ENCODE results near the gene METTL22. TPM values are rescaled to one million over a fixed set of nuclear protein-coding genes. Genes with fewer than 3 reads are reported as not detected.
A peak's percentile ranks its signal among the peaks of the same experiment; 100 is the strongest.

Gene METTL22
- total and polyA plus RNA-seq, 7 experiments from 2014 or later, result 16.6 to 59.4 (median 37.6) TPM

GRCh38 chr16:8591451-8591850 lies 30.0 kb upstream of the METTL22 start:
- CTCF ChIA-PET, result no interaction called here
- no peak for DNase-seq
- Histone ChIP-seq H3K4me3 (ENCODE audit: low read length) (no peak overlapping the region), H3K4me1 (ENCODE audit: control insufficient read depth in 2 of 2, insufficient read depth in 2 of 2, low read length in 2 of 2) (no peaks in the 10 kb centered on the region), H3K27ac (ENCODE audit: low read depth, low read length) (no peak overlapping the region), H3K27me3 (ENCODE audit: control insufficient read depth in 2 of 2, insufficient read depth in 2 of 2, low read length in 2 of 2) (peaks cover 0 to 17% of the 10 kb centered on the region in 2 donors), H3K9me3 (ENCODE audit: control insufficient read depth in 2 of 3, low read length in 3 of 3) (no peaks in the 10 kb centered on the region), H3K36me3 (ENCODE audit: control insufficient read depth in 2 of 3, insufficient read depth in 3 of 3, low read length in 3 of 3) (no peaks in the 10 kb centered on the region)
- POLR2A ChIA-PET, result no interaction called here
- Mint-ChIP-seq H3K4me3 (no peak overlapping the region), H3K36me3 (peaks cover 0 to 5% (median 0%) of the 10 kb centered on the region in 5 donors), H3K4me1 (peaks cover 0 to 7% (median 5%) of the 10 kb centered on the region in 7 donors), H3K27me3 (peaks cover 27 to 36% (median 32%) of the 10 kb centered on the region in 5 donors), H3K9me3 (peaks cover 0 to 4% (median 0%) of the 10 kb centered on the region in 11 donors), H3K27ac (no peak overlapping the region)
- intact Hi-C loops (cut with micrococcal nuclease), result no loop called here
- no peak for ATAC-seq

DNA sequence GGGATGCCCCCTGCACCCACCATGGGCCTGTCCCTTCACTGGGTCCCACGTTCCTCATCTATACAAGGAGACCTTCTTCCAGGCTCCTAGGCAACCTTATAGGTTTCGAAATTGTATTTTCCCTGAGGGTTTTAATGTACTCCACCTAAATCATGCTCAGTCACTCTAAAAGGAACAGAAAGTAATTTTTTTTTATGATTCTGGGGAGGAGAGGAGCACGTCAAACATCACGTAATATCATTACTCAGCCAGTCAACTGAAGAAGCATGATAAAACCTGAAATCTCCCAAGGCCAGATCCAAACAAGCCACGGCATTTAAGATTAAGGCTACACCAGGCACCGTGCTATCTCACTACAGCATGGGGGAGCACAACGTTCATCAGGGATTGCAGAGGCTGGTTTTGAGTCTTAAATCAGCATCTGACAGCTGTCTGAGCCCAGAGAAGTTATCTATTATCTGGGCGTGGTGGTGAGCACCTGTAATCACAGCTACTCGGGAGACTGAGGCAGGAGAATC lies 27.3 kb upstream of the METTL22 start:
- DNase-seq, result no peak

GRCh38 chr16:8595783-8596182 lies 25.7 kb upstream of the METTL22 start:
- Histone ChIP-seq H3K27ac (ENCODE audit: low read depth, low read length) (no peak overlapping the region), H3K36me3 (ENCODE audit: control insufficient read depth in 2 of 3, insufficient read depth in 3 of 3, low read length in 3 of 3) (no peaks in the 10 kb centered on the region), H3K9me3 (ENCODE audit: control insufficient read depth in 2 of 3, low read length in 3 of 3) (no peaks in the 10 kb centered on the region), H3K4me1 (ENCODE audit: control insufficient read depth in 2 of 2, insufficient read depth in 2 of 2, low read length in 2 of 2) (no peaks in the 10 kb centered on the region), H3K4me3 (ENCODE audit: low read length) (no peak overlapping the region), H3K27me3 (ENCODE audit: control insufficient read depth in 2 of 2, insufficient read depth in 2 of 2, low read length in 2 of 2) (peaks cover 0 to 5% of the 10 kb centered on the region in 2 donors)
- intact Hi-C loops (cut with micrococcal nuclease), result no loop called here
- CTCF ChIA-PET, result no interaction called here
- Mint-ChIP-seq H3K27ac (no peak overlapping the region), H3K9me3 (peaks cover 0 to 4% (median 0%) of the 10 kb centered on the region in 11 donors), H3K36me3 (peaks cover 0 to 5% (median 0%) of the 10 kb centered on the region in 5 donors), H3K4me3 (no peak overlapping the region), H3K27me3 (peaks cover 0 to 14% (median 4%) of the 10 kb centered on the region in 5 donors), H3K4me1 (no peaks in the 10 kb centered on the region)
- ATAC-seq (no peak), DNase-seq (no peak)
- POLR2A ChIA-PET, result no interaction called here

More for the DNA sequence above, 27.3 kb upstream of the METTL22 start:
- Histone ChIP-seq H3K36me3 (ENCODE audit: control insufficient read depth in 2 of 3, insufficient read depth in 3 of 3, low read length in 3 of 3) (no peaks in the 10 kb centered on the region), H3K9me3 (ENCODE audit: control insufficient read depth in 2 of 3, low read length in 3 of 3) (no peaks in the 10 kb centered on the region), H3K27ac (ENCODE audit: low read depth, low read length) (no peak overlapping the region), H3K4me1 (ENCODE audit: control insufficient read depth in 2 of 2, insufficient read depth in 2 of 2, low read length in 2 of 2) (no peaks in the 10 kb centered on the region), H3K4me3 (ENCODE audit: low read length) (no peak overlapping the region), H3K27me3 (ENCODE audit: control insufficient read depth in 2 of 2, insufficient read depth in 2 of 2, low read length in 2 of 2) (peaks cover 0 to 10% of the 10 kb centered on the region in 2 donors)
- peak; percentile 26 for ATAC-seq
- no peak overlapping the region for H3K4me3 Mint-ChIP-seq
- peaks cover 5 to 18% (median 7%) of the 10 kb centered on the region in 5 donors for H3K27me3 Mint-ChIP-seq
- POLR2A ChIA-PET, result no interaction called here
- intact Hi-C loops (cut with micrococcal nuclease), result no loop called here
- peaks cover 0 to 7% (median 0%) of the 10 kb centered on the region in 11 donors for H3K9me3 Mint-ChIP-seq
- H3K4me1 Mint-ChIP-seq, result peaks cover 0 to 5% (median 0%) of the 10 kb centered on the region in 7 donors
- no peak overlapping the region for H3K27ac Mint-ChIP-seq
- CTCF ChIA-PET, result no interaction called here
- H3K36me3 Mint-ChIP-seq, result peaks cover 0 to 5% (median 0%) of the 10 kb centered on the region in 5 donors

DNA sequence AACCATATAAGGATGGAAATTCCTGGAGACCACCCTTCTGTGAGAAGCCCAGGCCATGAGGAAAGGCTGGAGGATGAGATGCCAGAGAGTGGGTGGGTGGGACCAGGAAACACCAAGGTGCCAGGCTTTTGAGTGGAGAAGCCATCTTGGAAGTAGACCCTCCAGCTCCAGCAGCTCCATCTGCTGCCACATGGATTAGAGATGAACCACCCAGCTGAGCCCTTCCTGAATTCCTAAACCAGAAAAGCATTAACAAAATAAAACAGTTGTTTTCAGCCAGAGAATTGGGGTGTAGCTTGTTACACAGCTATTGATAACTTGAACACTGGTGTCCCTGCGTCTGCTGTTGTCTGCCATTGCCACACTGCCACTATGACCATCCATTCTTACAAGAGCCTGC lies 24.9 kb upstream of the METTL22 start:
- H3K9me3 Mint-ChIP-seq, result peaks cover 0 to 4% (median 0%) of the 10 kb centered on the region in 11 donors
- no peak overlapping the region for H3K27ac Mint-ChIP-seq
- H3K4me1 Mint-ChIP-seq, result no peaks in the 10 kb centered on the region
- Histone ChIP-seq H3K27ac (ENCODE audit: low read depth, low read length) (no peak overlapping the region), H3K9me3 (ENCODE audit: control insufficient read depth in 2 of 3, low read length in 3 of 3) (no peaks in the 10 kb centered on the region), H3K4me3 (ENCODE audit: low read length) (no peak overlapping the region), H3K4me1 (ENCODE audit: control insufficient read depth in 2 of 2, insufficient read depth in 2 of 2, low read length in 2 of 2) (no peaks in the 10 kb centered on the region), H3K36me3 (ENCODE audit: control insufficient read depth in 2 of 3, insufficient read depth in 3 of 3, low read length in 3 of 3) (no peaks in the 10 kb centered on the region), H3K27me3 (ENCODE audit: control insufficient read depth in 2 of 2, insufficient read depth in 2 of 2, low read length in 2 of 2) (peaks cover 0 to 4% of the 10 kb centered on the region in 2 donors)
- ATAC-seq (no peak), DNase-seq (no peak)
- ChIA-PET POLR2A (no interaction called here), CTCF (no interaction called here)
- H3K4me3 Mint-ChIP-seq, result no peak overlapping the region
- peaks cover 0 to 5% (median 0%) of the 10 kb centered on the region in 5 donors for H3K36me3 Mint-ChIP-seq
- peaks cover 0 to 19% (median 5%) of the 10 kb centered on the region in 5 donors for H3K27me3 Mint-ChIP-seq
- intact Hi-C loops (cut with micrococcal nuclease), result no loop called here

DNA sequence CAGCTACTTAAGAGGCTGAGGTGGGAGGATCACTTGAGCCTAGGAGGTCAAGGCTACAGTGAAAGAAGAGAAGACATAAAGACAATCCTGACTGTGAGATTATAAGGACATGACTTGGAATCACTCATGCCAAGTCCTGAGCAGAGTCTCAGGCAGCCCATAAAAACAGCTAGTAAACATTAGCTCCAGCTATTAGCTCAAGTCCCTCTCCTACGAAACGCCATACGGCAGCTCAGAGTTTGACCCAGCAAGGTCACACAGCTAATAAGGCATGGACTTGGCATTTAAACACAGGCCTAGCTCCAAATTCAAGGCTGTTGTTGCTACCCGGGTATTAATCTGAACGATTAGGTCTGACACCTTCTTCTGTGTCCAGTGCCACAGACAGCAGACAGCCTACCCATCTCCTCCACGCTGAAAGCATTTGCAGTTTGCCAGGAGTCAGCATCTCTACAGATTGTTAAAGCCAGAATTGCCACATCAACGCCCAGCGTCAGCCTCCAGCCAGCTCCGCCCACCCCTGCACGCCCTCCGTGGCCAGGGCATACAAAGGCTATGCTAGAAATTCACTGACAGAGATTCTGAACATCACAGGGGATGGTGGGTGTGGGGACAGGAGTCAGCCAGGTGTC lies 21.2 kb upstream of the METTL22 start:
- Mint-ChIP-seq H3K4me3 (no peak overlapping the region), H3K27ac (no peak overlapping the region), H3K9me3 (peaks cover 0 to 4% (median 0%) of the 10 kb centered on the region in 11 donors), H3K27me3 (peaks cover 0 to 15% (median 9%) of the 10 kb centered on the region in 5 donors), H3K36me3 (peaks cover 0 to 5% (median 0%) of the 10 kb centered on the region in 5 donors), H3K4me1 (no peaks in the 10 kb centered on the region)
- H3K9me3 ChIP-seq (ENCODE audit: control insufficient read depth in 2 of 3, low read length in 3 of 3), result no peaks in the 10 kb centered on the region
- no peak for DNase-seq
- no peak overlapping the region for H3K27ac ChIP-seq (ENCODE audit: low read depth, low read length)
- H3K4me3 ChIP-seq (ENCODE audit: low read length), result no peak overlapping the region
- POLR2A ChIA-PET, result no interaction called here
- intact Hi-C loops (cut with micrococcal nuclease), result no loop called here
- no peaks in the 10 kb centered on the region for H3K4me1 ChIP-seq (ENCODE audit: control insufficient read depth in 2 of 2, insufficient read depth in 2 of 2, low read length in 2 of 2)
- no peaks in the 10 kb centered on the region for H3K36me3 ChIP-seq (ENCODE audit: control insufficient read depth in 2 of 3, insufficient read depth in 3 of 3, low read length in 3 of 3)
- no peaks in the 10 kb centered on the region for H3K27me3 ChIP-seq (ENCODE audit: control insufficient read depth in 2 of 2, insufficient read depth in 2 of 2, low read length in 2 of 2)
- CTCF ChIA-PET, result no interaction called here
- ATAC-seq, result no peak

GRCh38 chr16:8605554-8605953 lies 15.9 kb upstream of the METTL22 start:
- no peak overlapping the region for H3K4me3 ChIP-seq (ENCODE audit: low read length)
- intact Hi-C loops (cut with micrococcal nuclease), result no loop called here
- ATAC-seq (no peak), DNase-seq (no peak)
- CTCF ChIA-PET, result no interaction called here
- Mint-ChIP-seq H3K4me3 (no peak overlapping the region), H3K4me1 (no peaks in the 10 kb centered on the region), H3K9me3 (peaks cover 0 to 9% (median 0%) of the 10 kb centered on the region in 11 donors), H3K27ac (no peak overlapping the region), H3K27me3 (peaks cover 9 to 26% (median 16%) of the 10 kb centered on the region in 5 donors), H3K36me3 (peaks cover 0 to 3% (median 0%) of the 10 kb centered on the region in 5 donors)
- H3K9me3 ChIP-seq (ENCODE audit: control insufficient read depth in 2 of 3, low read length in 3 of 3), result no peaks in the 10 kb centered on the region
- no peaks in the 10 kb centered on the region for H3K27me3 ChIP-seq (ENCODE audit: control insufficient read depth in 2 of 2, insufficient read depth in 2 of 2, low read length in 2 of 2)
- H3K36me3 ChIP-seq (ENCODE audit: control insufficient read depth in 2 of 3, insufficient read depth in 3 of 3, low read length in 3 of 3), result no peaks in the 10 kb centered on the region
- no peak overlapping the region for H3K27ac ChIP-seq (ENCODE audit: low read depth, low read length)
- no peaks in the 10 kb centered on the region for H3K4me1 ChIP-seq (ENCODE audit: control insufficient read depth in 2 of 2, insufficient read depth in 2 of 2, low read length in 2 of 2)
- POLR2A ChIA-PET, result no interaction called here

- H3K9me3 ChIP-seq (ENCODE audit: control insufficient read depth in 2 of 3, low read length in 3 of 3), result no peaks in the 10 kb centered on the region
- H3K36me3 Mint-ChIP-seq, result peaks cover 0 to 3% (median 0%) of the 10 kb centered on the region in 5 donors
- H3K27me3 ChIP-seq (ENCODE audit: control insufficient read depth in 2 of 2, insufficient read depth in 2 of 2, low read length in 2 of 2), result no peaks in the 10 kb centered on the region
- POLR2A ChIA-PET, result no interaction called here
- H3K27me3 Mint-ChIP-seq, result peaks cover 6 to 26% (median 23%) of the 10 kb centered on the region in 5 donors
- ATAC-seq, result no peak
- H3K36me3 ChIP-seq (ENCODE audit: control insufficient read depth in 2 of 3, insufficient read depth in 3 of 3, low read length in 3 of 3), result no peaks in the 10 kb centered on the region
- no peaks in the 10 kb centered on the region for H3K4me1 ChIP-seq (ENCODE audit: control insufficient read depth in 2 of 2, insufficient read depth in 2 of 2, low read length in 2 of 2)
- peaks cover 0 to 9% (median 0%) of the 10 kb centered on the region in 11 donors for H3K9me3 Mint-ChIP-seq
- no peak overlapping the region for H3K27ac Mint-ChIP-seq
- intact Hi-C loops (cut with micrococcal nuclease), result no loop called here
- H3K4me3 Mint-ChIP-seq, result no peak overlapping the region
- CTCF ChIA-PET, result no interaction called here
- DNase-seq, result no peak
- H3K4me3 ChIP-seq (ENCODE audit: low read length), result no peak overlapping the region
- H3K27ac ChIP-seq (ENCODE audit: low read depth, low read length), result no peak overlapping the region
- H3K4me1 Mint-ChIP-seq, result no peaks in the 10 kb centered on the region
Observed at GRCh38 chr16:8607214-8607613, 14.3 kb upstream of the METTL22 start.

Measured in naive thymus-derived CD4-positive, alpha-beta T cell (primary cell).